Stimulated activated memory B cell treated with anti-CD40 and anti-IgM and Interleukin-4, amounts not matched to agents 10 μg/mL and 1 μg/mL and 100 μg/mL, for 72 hours (primary cell): ENCODE measurements around the gene CUEDC1.

Experiments used
- ATAC-seq: fragments of 150-1000 bp; cut with Tn5 transposase; 2 replicates; pipeline ENCODE4 v1.10.0; 2021
- H3K27ac Mint-ChIP-seq: one replicate; pipeline ENCODE4 v1.8.0; 2022; ENCODE audit warnings: mild to moderate bottlenecking, mixed read lengths
- H3K27me3 Mint-ChIP-seq: one replicate; pipeline ENCODE4 v1.8.0; 2022; ENCODE audit warnings: mixed read lengths
- H3K36me3 Mint-ChIP-seq: one replicate; pipeline ENCODE4 v1.8.0; 2022; ENCODE audit warnings: mixed read lengths
- H3K4me1 Mint-ChIP-seq: one replicate; pipeline ENCODE4 v1.8.0; 2022; ENCODE audit warnings: mixed read lengths
- H3K4me3 Mint-ChIP-seq: one replicate; pipeline ENCODE4 v1.8.0; 2022; ENCODE audit warnings: mild to moderate bottlenecking, moderate library complexity, mixed read lengths
- H3K9me3 Mint-ChIP-seq: one replicate; pipeline ENCODE4 v1.8.0; 2022; ENCODE audit warnings: mixed read lengths

CUEDC1 gene

GRCh38 chr17:57868910-57869616 is 86.1 kb downstream of the CUEDC1 start:
- H3K27me3 Mint-ChIP-seq = peaks cover 26% of the 10 kb centered on the region
- no peaks in the 10 kb centered on the region for H3K36me3 Mint-ChIP-seq
- H3K4me3 Mint-ChIP-seq = no peak overlapping the region
- ATAC-seq = no peak
- H3K27ac Mint-ChIP-seq = peak overlapping the region; percentile 59
- peaks cover 36% of the 10 kb centered on the region for H3K4me1 Mint-ChIP-seq
- H3K9me3 Mint-ChIP-seq = no peaks in the 10 kb centered on the region

GRCh38 chr17:57868007-57868909 is 87.0 kb downstream of the CUEDC1 start:
- H3K4me3 Mint-ChIP-seq = no peak overlapping the region
- H3K9me3 Mint-ChIP-seq = no peaks in the 10 kb centered on the region
- H3K36me3 Mint-ChIP-seq = no peaks in the 10 kb centered on the region
- H3K27me3 Mint-ChIP-seq = peaks cover 18% of the 10 kb centered on the region
- peak overlapping the region; percentile 59 for H3K27ac Mint-ChIP-seq
- H3K4me1 Mint-ChIP-seq = peaks cover 29% of the 10 kb centered on the region
- peak; percentile 93 for ATAC-seq

GRCh38 chr17:57867126-57867525 is 88.1 kb downstream of the CUEDC1 start:
- no peak overlapping the region for H3K4me3 Mint-ChIP-seq
- no peak for ATAC-seq
- peak overlapping the region; percentile 59 for H3K27ac Mint-ChIP-seq
- no peaks in the 10 kb centered on the region for H3K36me3 Mint-ChIP-seq
- H3K4me1 Mint-ChIP-seq = peaks cover 22% of the 10 kb centered on the region
- H3K9me3 Mint-ChIP-seq = no peaks in the 10 kb centered on the region
- H3K27me3 Mint-ChIP-seq = peaks cover 17% of the 10 kb centered on the region

- no peaks in the 10 kb centered on the region for H3K36me3 Mint-ChIP-seq
- no peak overlapping the region for H3K4me3 Mint-ChIP-seq
- no peaks in the 10 kb centered on the region for H3K9me3 Mint-ChIP-seq
- H3K4me1 Mint-ChIP-seq = peaks cover 22% of the 10 kb centered on the region
- peak overlapping the region; percentile 59 for H3K27ac Mint-ChIP-seq
- ATAC-seq = no peak
- H3K27me3 Mint-ChIP-seq = peaks cover 13% of the 10 kb centered on the region
Measured at GRCh38 chr17:57866723-57867122, 88.5 kb downstream of the CUEDC1 start.

- Mint-ChIP-seq H3K27me3 (peaks cover 12% of the 10 kb centered on the region), H3K4me1 (peaks cover 23% of the 10 kb centered on the region), H3K27ac (no peak overlapping the region), H3K9me3 (no peaks in the 10 kb centered on the region), H3K36me3 (no peaks in the 10 kb centered on the region), H3K4me3 (no peak overlapping the region)
- no peak for ATAC-seq
Measured at GRCh38 chr17:57866319-57866718, 88.9 kb downstream of the CUEDC1 start.

- no peak overlapping the region for H3K27ac Mint-ChIP-seq
- H3K36me3 Mint-ChIP-seq = no peaks in the 10 kb centered on the region
- no peak for ATAC-seq
- peaks cover 31% of the 10 kb centered on the region for H3K4me1 Mint-ChIP-seq
- peaks cover 30% of the 10 kb centered on the region for H3K27me3 Mint-ChIP-seq
- no peaks in the 10 kb centered on the region for H3K9me3 Mint-ChIP-seq
- no peak overlapping the region for H3K4me3 Mint-ChIP-seq
Measured at GRCh38 chr17:57864273-57864672, 90.9 kb downstream of the CUEDC1 start.

GRCh38 chr17:57862694-57863667 is 92.2 kb downstream of the CUEDC1 start:
- no peaks in the 10 kb centered on the region for H3K36me3 Mint-ChIP-seq
- peaks cover 19% of the 10 kb centered on the region for H3K4me1 Mint-ChIP-seq
- no peak for ATAC-seq
- no peak overlapping the region for H3K4me3 Mint-ChIP-seq
- no peaks in the 10 kb centered on the region for H3K9me3 Mint-ChIP-seq
- H3K27ac Mint-ChIP-seq = no peak overlapping the region
- H3K27me3 Mint-ChIP-seq = peaks cover 37% of the 10 kb centered on the region

- H3K27ac Mint-ChIP-seq = no peak overlapping the region
Measured at GRCh38 chr17:57861790-57862693, 93.2 kb downstream of the CUEDC1 start.

GRCh38 chr17:57861000-57861789 is 94.0 kb downstream of the CUEDC1 start:
- Mint-ChIP-seq H3K27ac (peak overlapping the region; percentile 7), H3K9me3 (no peaks in the 10 kb centered on the region), H3K36me3 (no peaks in the 10 kb centered on the region), H3K4me1 (peaks cover 11% of the 10 kb centered on the region), H3K4me3 (peak overlapping the region; percentile 78), H3K27me3 (peaks cover 37% of the 10 kb centered on the region)
- peak; percentile 76 for ATAC-seq

More at GRCh38 chr17:57861790-57862693, 93.2 kb downstream of the CUEDC1 start:
- Mint-ChIP-seq H3K4me3 (no peak overlapping the region), H3K9me3 (no peaks in the 10 kb centered on the region), H3K27me3 (peaks cover 37% of the 10 kb centered on the region), H3K36me3 (no peaks in the 10 kb centered on the region), H3K4me1 (peaks cover 11% of the 10 kb centered on the region)
- no peak for ATAC-seq

GRCh38 chr17:57860414-57860999 is 94.7 kb downstream of the CUEDC1 start:
- H3K27me3 Mint-ChIP-seq = peaks cover 37% of the 10 kb centered on the region

GRCh38 chr17:57859601-57860413 is 95.4 kb downstream of the CUEDC1 start:
- H3K4me3 Mint-ChIP-seq = no peak overlapping the region
- no peak overlapping the region for H3K27ac Mint-ChIP-seq
- H3K36me3 Mint-ChIP-seq = no peaks in the 10 kb centered on the region
- peaks cover 37% of the 10 kb centered on the region for H3K27me3 Mint-ChIP-seq
- H3K9me3 Mint-ChIP-seq = no peaks in the 10 kb centered on the region
- peaks cover 11% of the 10 kb centered on the region for H3K4me1 Mint-ChIP-seq
- no peak for ATAC-seq

More at GRCh38 chr17:57860414-57860999, 94.7 kb downstream of the CUEDC1 start:
- H3K27ac Mint-ChIP-seq = peak overlapping the region; percentile 7
- H3K36me3 Mint-ChIP-seq = no peaks in the 10 kb centered on the region
- H3K9me3 Mint-ChIP-seq = no peaks in the 10 kb centered on the region
- ATAC-seq = no peak
- H3K4me1 Mint-ChIP-seq = peaks cover 11% of the 10 kb centered on the region
- peak overlapping the region; percentile 78 for H3K4me3 Mint-ChIP-seq

GRCh38 chr17:57858838-57859237 is 96.4 kb downstream of the CUEDC1 start:
- no peak for ATAC-seq
- H3K4me1 Mint-ChIP-seq = peaks cover 11% of the 10 kb centered on the region
- peaks cover 37% of the 10 kb centered on the region for H3K27me3 Mint-ChIP-seq
- no peaks in the 10 kb centered on the region for H3K36me3 Mint-ChIP-seq
- no peaks in the 10 kb centered on the region for H3K9me3 Mint-ChIP-seq
- H3K4me3 Mint-ChIP-seq = no peak overlapping the region
- no peak overlapping the region for H3K27ac Mint-ChIP-seq
